Endothelial cell of hepatic sinusoid (primary cell): ENCODE results near the gene DMTF1.

ENCODE experiments used
- in situ Hi-C: cut with HindIII; loops from 2 replicates; pipeline ENCODE4 v1.10.0; 2017; ENCODE audit warnings: low sequenced_read_pairs

The DMTF1 gene

DNA sequence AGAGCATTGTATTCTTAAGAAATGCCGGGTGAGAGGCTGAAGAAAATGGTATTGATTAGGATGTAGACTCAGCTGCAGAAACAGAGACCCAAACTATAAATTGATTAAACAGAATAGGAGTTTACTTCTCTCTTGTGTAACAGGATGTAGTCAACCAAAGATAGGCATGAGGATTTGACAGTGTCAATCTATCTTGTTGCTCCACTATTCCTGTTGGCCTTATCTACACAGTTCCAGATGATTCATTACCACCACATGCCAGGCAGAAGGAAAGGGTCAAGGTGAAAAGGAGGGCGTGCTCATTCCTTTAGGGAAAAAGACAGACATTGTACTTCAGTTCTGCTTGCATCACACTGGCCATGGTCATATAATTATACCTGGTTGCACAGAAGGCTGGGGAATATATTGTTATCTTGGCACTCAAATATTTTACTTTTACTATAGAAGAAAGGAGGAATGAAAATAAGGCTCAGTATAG is 11.9 kb upstream of the DMTF1 start:
- in situ Hi-C loops = loop anchor here (25.0 kb wide), 1 partner anchor 203 kb away; no protein-coding TSS in a partner anchor

GRCh38 chr7:87144173-87144657 is 8.0 kb upstream of the DMTF1 start:
- in situ Hi-C loops = loop anchor here (25.0 kb wide), 1 partner anchor 207 kb away; no protein-coding TSS in a partner anchor

DNA sequence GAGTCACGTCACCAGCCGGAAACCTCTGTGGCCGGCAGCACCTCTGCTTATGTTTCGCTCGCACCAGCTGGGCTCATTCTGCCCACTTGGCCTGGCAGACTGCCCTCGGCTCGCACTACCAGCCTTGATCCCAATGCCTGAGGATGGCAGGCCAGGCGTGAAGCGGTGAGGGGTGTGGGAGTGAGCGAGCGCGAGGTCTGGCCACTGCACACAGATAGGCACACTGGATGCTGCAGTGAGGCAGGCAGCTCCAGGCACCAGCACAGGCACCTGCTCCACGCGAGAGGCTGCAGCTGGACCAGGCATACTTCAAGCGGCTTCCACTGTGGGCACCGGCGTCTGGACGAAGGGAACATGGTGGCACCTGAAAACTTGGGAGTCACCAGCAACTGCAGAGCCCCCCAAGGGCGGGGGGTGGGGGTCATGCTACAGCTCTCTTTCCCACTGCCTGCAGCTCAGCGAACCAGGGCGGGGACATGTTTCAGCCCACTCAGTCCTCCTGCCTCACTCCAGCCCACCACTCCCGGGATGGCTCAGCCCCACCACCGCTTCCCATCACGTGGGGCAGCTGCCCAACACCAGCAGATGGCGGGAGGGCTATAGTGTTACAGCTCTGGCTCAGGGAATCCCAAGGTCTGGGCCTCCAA is 5.4 kb upstream of the DMTF1 start:
- in situ Hi-C loops = loop anchor here (25.0 kb wide), 1 partner anchor 210 kb away; no protein-coding TSS in a partner anchor

GRCh38 chr7:87147500-87147899 is 4.8 kb upstream of the DMTF1 start:
- in situ Hi-C loops = loop anchor here (25.0 kb wide), 1 partner anchor 210 kb away; no protein-coding TSS in a partner anchor

GRCh38 chr7:87148332-87148955 is 3.8 kb upstream of the DMTF1 start:
- in situ Hi-C loops = loop anchor here (25.0 kb wide), 1 partner anchor 211 kb away; no protein-coding TSS in a partner anchor

DNA sequence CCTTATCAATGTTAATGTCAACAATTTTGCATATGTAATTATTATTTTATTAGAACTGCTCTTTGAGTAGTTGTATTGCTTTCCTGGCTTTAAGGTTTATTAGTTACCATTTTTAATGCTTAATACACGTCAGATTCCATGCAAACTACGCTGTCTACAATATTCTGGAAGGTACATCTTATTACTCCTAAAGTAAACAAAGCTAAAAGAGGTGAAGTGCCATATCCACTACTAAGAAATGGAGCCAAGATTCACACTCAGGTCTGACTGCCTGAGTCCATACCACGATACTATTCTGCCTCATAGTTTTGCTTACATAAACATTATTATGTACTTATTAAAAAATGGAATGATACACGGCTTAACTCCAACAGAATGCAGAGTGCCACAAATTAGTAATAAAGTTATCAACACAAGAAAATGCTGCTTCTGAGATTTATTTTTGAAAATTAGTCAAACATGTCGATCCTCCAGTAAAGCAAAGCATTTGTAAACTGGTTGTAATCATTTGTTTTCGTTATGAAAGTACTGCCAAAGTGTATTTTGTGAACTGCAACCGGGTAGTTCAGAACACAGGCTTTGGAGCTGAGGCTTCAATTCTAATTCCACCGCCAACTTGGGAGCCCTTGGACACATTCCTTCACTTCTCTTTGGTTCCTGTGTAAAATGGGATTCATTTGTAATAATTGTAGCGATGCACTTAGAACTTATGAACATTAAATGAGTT is 1.1 kb upstream of the DMTF1 start:
- in situ Hi-C loops = no loop called here

DNA sequence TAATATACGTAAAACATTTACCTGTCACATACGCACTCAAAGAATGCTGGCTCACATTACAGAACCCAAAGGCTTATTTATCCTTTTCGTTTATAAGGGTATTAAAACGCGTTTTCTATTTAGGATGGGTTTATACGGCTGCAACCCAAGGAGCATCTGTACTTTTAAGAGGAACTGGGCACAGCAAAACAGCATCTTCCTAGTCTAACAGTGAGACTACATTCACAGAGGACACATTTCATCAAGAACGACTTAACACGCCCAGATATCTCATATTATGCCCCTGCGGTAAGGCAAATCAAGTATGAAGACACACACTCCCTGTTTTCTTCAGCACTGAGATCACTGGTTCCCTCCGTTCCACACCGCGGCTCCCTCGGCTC is 533 bp upstream of the DMTF1 start:
- in situ Hi-C loops = no loop called here

DNA sequence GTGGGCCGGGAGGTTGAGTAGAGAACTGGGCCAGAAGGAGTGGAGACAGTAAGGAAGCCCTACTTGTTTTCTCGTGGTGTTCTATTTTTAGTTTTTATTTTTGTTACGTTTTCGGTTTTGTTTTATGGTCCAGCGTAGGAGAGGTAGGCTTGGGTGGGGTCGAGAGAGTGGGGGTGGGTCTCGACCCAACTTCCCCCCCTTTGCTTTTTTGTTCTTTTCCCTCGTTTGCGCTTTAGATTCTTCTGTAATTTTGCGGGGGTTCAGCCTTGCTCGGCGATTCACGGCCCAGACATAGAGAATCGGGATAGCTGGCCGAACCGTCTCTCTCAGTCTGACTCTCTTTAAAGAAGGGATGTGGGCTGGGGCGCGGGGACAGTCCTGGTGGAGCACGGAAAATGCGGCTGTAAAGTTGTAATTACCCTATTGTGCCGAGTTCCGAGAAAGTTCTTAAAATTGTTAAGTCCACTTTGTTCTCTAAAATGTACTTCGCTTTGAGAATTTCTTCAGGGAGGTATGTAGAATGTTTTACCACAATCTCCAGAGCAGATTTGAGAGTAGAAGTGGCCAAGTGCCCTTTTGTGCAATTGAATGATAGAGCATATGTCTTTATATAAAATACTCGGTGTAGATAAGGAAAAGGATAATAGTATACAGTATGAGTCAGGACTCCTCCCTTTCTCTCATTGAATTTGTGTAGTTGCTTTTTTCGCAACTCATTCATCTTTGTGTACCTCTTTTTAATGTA is 816 bp downstream of the DMTF1 start:
- in situ Hi-C loops = no loop called here

- in situ Hi-C loops = no loop called here
Observed at GRCh38 chr7:87154166-87154565, 1.9 kb downstream of the DMTF1 start.

- in situ Hi-C loops = no loop called here
Observed at GRCh38 chr7:87154569-87154968, 2.3 kb downstream of the DMTF1 start.

DNA sequence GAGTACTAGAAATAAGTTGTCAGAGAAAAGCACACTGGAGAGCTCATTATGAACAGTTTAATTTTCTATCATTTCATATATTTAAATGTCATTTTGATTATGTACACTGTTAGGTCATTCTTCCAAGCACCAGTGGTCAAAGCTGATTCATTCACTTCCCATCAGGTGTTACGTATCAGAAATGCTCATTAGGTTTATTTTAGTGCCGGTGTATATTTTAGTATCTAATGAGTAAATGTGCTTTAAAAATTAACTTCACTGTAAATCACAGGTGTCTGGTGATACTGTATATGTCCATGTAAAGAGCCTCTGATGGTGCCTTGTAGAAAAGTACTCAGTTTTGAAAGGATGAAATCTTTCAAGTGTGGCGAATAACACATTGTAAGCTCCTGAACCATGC is 3.5 kb downstream of the DMTF1 start:
- in situ Hi-C loops = no loop called here

DNA sequence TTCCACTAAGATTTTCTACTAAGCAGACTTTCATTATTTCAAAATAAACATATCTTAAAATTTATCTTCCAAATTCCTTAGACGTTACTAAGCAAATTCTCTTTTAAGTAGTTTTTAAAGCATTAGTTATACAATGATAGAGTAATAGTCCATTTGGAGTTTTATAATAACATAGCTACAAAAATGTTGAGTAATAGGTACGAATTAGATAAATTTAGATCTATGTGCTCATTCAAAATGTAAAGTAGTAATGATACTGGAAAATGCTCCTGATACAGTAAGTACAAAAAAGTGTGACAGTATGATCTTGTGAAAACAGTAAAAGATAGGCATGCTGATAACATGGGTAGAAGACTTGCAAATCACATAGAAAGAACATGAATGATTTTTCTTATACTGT is 4.5 kb downstream of the DMTF1 start:
- in situ Hi-C loops = no loop called here

DNA sequence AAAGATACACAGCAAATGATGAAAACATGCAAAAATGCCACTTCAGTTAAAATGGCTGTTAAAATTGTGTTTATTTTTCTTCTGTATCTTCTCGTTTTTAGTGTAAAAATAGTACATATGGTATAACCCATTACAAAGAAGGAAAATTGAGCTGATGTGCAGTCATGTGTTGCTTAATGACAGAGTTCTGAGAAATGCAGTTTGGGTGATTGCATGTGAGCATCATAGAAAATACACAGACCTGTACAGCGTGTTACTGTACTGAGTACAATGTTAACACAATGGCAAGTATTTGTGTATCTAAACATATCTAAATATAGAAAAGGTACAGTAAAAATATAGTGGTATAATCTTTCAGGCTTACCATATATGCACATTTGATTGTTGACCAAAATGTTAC is 7.3 kb downstream of the DMTF1 start:
- in situ Hi-C loops = no loop called here

DNA sequence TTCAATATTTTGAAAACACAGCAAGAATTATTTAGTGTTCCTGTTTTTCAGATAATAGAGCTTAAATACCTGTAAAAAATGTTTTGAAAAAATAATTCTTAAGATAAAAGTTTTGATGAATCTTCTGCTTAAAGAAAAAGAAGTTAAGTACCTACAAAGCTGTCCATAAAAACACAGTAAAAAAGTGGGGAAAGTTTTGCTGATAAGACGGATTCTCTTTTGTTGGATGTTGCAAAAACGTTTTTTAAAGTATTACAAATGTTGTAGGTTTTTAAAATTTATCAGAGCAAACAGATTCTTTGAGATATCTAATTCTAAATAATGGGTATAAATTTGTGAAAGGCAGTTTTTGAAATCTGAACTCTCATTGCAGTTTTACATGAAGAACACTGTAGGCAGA is 12.2 kb downstream of the DMTF1 start:
- in situ Hi-C loops = no loop called here

DNA sequence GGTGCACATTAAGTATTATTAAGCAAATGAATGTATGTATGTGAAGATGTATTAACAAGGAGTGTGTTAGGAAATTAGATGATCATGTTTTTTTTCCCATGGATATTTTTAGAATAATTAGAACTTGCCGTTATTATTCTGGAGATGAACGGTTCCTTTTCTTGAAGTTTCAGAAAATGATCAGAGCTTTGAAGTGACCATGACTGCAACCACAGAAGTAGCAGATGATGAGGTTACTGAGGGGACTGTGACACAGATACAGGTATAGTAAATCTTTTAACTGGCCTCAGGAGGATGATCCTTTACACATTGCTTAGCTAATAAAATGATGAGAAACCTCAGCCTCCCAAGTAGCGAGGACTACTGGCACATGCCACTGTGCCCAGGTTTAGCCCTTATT is 18.6 kb downstream of the DMTF1 start:
- in situ Hi-C loops = loop anchor here (5.0 kb wide), 1 partner anchor 64 kb away; no protein-coding TSS in a partner anchor

DNA sequence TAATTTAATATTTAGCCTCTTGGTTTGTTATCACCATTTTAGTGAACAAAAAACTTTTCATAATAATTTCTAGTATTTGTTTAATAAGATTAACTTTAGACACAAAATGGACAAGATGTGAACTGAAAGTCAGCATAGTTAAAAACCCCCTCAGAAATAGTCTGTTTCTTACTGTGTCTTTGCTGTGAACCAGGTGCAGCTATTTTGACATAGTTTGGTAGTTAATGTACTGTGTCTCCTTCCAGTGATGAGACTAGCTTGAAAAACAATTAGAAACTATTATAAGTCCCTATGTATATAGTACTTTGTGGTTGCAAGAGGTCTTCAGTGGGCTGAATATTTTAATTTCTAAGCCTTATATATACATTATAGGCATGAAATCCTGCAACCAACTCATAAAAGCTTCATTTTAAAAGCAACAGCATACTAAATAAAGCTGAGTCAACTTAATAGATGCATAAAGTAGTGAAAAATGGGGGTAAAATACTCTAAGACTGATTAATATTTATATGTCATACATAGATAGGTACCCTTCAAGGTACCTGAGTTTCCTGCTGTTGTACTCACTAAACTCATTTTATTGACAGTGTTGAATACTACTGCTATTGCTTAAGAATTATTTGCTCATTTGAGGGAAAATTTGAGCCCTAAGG is 19.2 kb downstream of the DMTF1 start:
- in situ Hi-C loops = loop anchor here (5.0 kb wide), 1 partner anchor 64 kb away; no protein-coding TSS in a partner anchor

- in situ Hi-C loops = loop anchor here (5.0 kb wide), 1 partner anchor 66 kb away; no protein-coding TSS in a partner anchor
Observed at GRCh38 chr7:87173471-87173870, 21.2 kb downstream of the DMTF1 start.

DNA sequence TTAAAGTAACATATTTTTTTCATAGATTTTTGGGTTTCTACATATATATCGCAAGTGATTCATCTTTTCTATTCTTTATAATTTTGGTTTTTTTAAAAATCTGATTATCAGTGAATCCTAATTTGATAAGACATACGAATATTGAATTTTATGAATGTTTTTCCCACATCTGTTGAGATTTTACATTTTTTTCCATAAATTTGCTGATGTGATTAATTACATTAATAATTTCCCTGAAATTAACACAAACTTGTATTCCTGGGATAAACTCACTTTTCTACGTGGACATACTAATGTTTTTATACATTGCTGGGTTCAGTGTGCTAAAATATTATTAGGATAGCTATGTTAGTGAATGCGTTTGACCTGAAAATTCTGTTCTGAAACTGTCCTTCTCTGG is 26.1 kb downstream of the DMTF1 start:
- in situ Hi-C loops = no loop called here

- in situ Hi-C loops = no loop called here
Observed at GRCh38 chr7:87179180-87179579, 26.9 kb downstream of the DMTF1 start.

DNA sequence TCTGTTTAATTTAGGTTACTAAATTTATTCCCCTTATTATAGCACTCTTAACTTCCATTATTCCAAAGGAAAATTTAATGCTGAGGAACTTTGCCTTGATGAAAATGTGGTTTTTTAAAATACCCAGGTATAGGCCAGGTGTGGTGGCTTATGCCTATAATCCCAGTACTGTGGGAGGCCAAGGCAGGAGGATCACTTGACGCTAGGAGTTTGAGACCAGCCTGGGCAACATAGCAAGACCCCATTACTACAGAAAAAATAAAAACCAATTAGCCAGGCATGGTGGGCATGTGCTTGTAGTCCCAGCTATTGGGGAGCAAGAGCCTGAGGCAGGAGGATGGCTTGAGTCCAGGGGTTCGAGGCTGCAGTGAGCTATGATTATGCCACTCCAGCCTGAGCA is 34.9 kb downstream of the DMTF1 start:
- in situ Hi-C loops = no loop called here
